Measurements from ENCODE around the gene TSPAN3. TPM values are rescaled to one million over a fixed set of nuclear protein-coding genes. Genes with fewer than 3 reads are reported as not detected.

The TSPAN3 gene
- total RNA-seq, 1 experiment from 2014 or later, result 312 TPM

GRCh38 chr15:77023576-77024272 is 47.2 kb downstream of the TSPAN3 start:
- no peak for DNase-seq (ENCODE audit: low read depth)

GRCh38 chr15:77022646-77023575 is 48.0 kb downstream of the TSPAN3 start:
- no peak for DNase-seq (ENCODE audit: low read depth)

GRCh38 chr15:77021803-77022381 is 49.0 kb downstream of the TSPAN3 start:
- peak; percentile 81 for DNase-seq (ENCODE audit: low read depth)

- peak; percentile 55 for DNase-seq (ENCODE audit: low read depth)
These were observed 49.8 kb downstream of the TSPAN3 start for GRCh38 chr15:77021088-77021481.

GRCh38 chr15:77020348-77021087 is 50.4 kb downstream of the TSPAN3 start:
- no peak for DNase-seq (ENCODE audit: low read depth)

- peak; percentile 48 for DNase-seq (ENCODE audit: low read depth)
These were observed 51.2 kb downstream of the TSPAN3 start for GRCh38 chr15:77019521-77020331.

- no peak for DNase-seq (ENCODE audit: low read depth)
These were observed 52.0 kb downstream of the TSPAN3 start for GRCh38 chr15:77018796-77019505.

- DNase-seq (ENCODE audit: low read depth), result no peak
These were observed 52.9 kb downstream of the TSPAN3 start for GRCh38 chr15:77017761-77018720.

GRCh38 chr15:77017091-77017660 is 53.7 kb downstream of the TSPAN3 start:
- DNase-seq (ENCODE audit: low read depth), result no peak

- DNase-seq (ENCODE audit: low read depth), result no peak
These were observed 54.6 kb downstream of the TSPAN3 start for GRCh38 chr15:77016321-77016695.

- DNase-seq (ENCODE audit: low read depth), result no peak
These were observed 55.1 kb downstream of the TSPAN3 start for GRCh38 chr15:77015646-77016320.

GRCh38 chr15:77014132-77015081 is 56.5 kb downstream of the TSPAN3 start:
- DNase-seq (ENCODE audit: low read depth), result no peak

- peak; percentile 65 for DNase-seq (ENCODE audit: low read depth)
These were observed 57.2 kb downstream of the TSPAN3 start for GRCh38 chr15:77013776-77014131.

GRCh38 chr15:77012868-77013267 is 58.0 kb downstream of the TSPAN3 start:
- DNase-seq (ENCODE audit: low read depth), result no peak

- no peak for DNase-seq (ENCODE audit: low read depth)
These were observed 58.7 kb downstream of the TSPAN3 start for GRCh38 chr15:77012117-77012712.

GRCh38 chr15:77010857-77011256 is 60.1 kb downstream of the TSPAN3 start:
- DNase-seq (ENCODE audit: low read depth), result no peak

- no peak for DNase-seq (ENCODE audit: low read depth)
These were observed 60.6 kb downstream of the TSPAN3 start for GRCh38 chr15:77010312-77010686.

Data from M059J (cell line).